ENCODE results near the gene C1orf21.

C1orf21 gene

GRCh38 chr1:184485751-184486723, 99.2 kb downstream of the C1orf21 start:
- H3K4me3 ChIP-seq (ENCODE audit: low read length), result no peak overlapping the region
- DNase-seq (ENCODE audit: low read depth), result peak; percentile 47
- no peak for TF ChIP-seq CTCF (IDR thresholded peaks at IDR 0.05; ENCODE audit: insufficient read depth, low read depth, low read length, missing control alignments)

- H3K4me3 ChIP-seq (ENCODE audit: low read length), result no peak overlapping the region
- no peak for TF ChIP-seq CTCF (IDR thresholded peaks at IDR 0.05; ENCODE audit: insufficient read depth, low read depth, low read length, missing control alignments)
- DNase-seq (ENCODE audit: low read depth), result no peak
Measured at GRCh38 chr1:184486761-184487445, 100.1 kb downstream of the C1orf21 start.

- DNase-seq (ENCODE audit: low read depth), result no peak
- no peak for TF ChIP-seq CTCF (IDR thresholded peaks at IDR 0.05; ENCODE audit: insufficient read depth, low read depth, low read length, missing control alignments)
- H3K4me3 ChIP-seq (ENCODE audit: low read length), result no peak overlapping the region
Measured at GRCh38 chr1:184487531-184488193, 100.8 kb downstream of the C1orf21 start.

GRCh38 chr1:184489908-184490307, 103.1 kb downstream of the C1orf21 start:
- no peak overlapping the region for H3K4me3 ChIP-seq (ENCODE audit: low read length)
- DNase-seq (ENCODE audit: low read depth), result no peak
- no peak for TF ChIP-seq CTCF (IDR thresholded peaks at IDR 0.05; ENCODE audit: insufficient read depth, low read depth, low read length, missing control alignments)

- TF ChIP-seq CTCF (IDR thresholded peaks at IDR 0.05; ENCODE audit: insufficient read depth, low read depth, low read length, missing control alignments), result no peak
- DNase-seq (ENCODE audit: low read depth), result no peak
Measured at GRCh38 chr1:184492536-184492935, 105.7 kb downstream of the C1orf21 start.

GRCh38 chr1:184493987-184494388, 107.2 kb downstream of the C1orf21 start:
- no peak for TF ChIP-seq CTCF (IDR thresholded peaks at IDR 0.05; ENCODE audit: insufficient read depth, low read depth, low read length, missing control alignments)
- no peak for DNase-seq (ENCODE audit: low read depth)
- H3K4me3 ChIP-seq (ENCODE audit: low read length), result no peak overlapping the region

More at GRCh38 chr1:184492536-184492935, 105.7 kb downstream of the C1orf21 start:
- H3K4me3 ChIP-seq (ENCODE audit: low read length), result no peak overlapping the region
